Measurements from ENCODE around the gene HOXD4. TPM values are rescaled to one million over a fixed set of nuclear protein-coding genes. Genes with fewer than 3 reads are reported as not detected.

Gene HOXD4
- total RNA-seq, 4 donors from 2014 or later, result 2.2 to 25.5 (median 15.3) TPM

GRCh38 chr2:176130957-176131847 is 20.1 kb upstream of the HOXD4 start:
- TF ChIP-seq EP300 (IDR thresholded peaks at IDR 0.05; ENCODE audit: low read depth), result no peak
- TF ChIP-seq POLR2A (IDR thresholded peaks at IDR 0.05), result no peak
- TF ChIP-seq CTCF (IDR thresholded peaks at IDR 0.05), result no peak
- no peak for TF ChIP-seq POLR2AphosphoS5 (IDR thresholded peaks at IDR 0.05)
- no peaks in the 10 kb centered on the region for H3K36me3 ChIP-seq
- no peaks in the 10 kb centered on the region for H3K9me3 ChIP-seq
- no peak for DNase-seq
- 17 to 28% methylated on average over 6 to 15 of the region's 15 CpGs for WGBS, 2 donors (ENCODE audit: low coverage in 1 of 2)
- H3K27ac ChIP-seq, result peak overlapping the region; percentile 94 to 96 (median 94)
- in situ Hi-C loops (cut with MboI; ENCODE audit: low pct_ligation_motif_present in 1 of 4, low pct_unique_long_range_greater_than_20kb in 1 of 4, low sequenced_read_pairs in 3 of 4), result loop anchor here in 1 of 4 donors (25.0 kb wide), 1 partner anchor 681 kb away; no protein-coding TSS in a partner anchor
- H3K27me3 ChIP-seq, result peaks cover 65% of the 10 kb centered on the region
- H3K4me1 ChIP-seq, result peaks cover 18 to 64% (median 41%) of the 10 kb centered on the region in 4 donors
- intact Hi-C loops (cut with DNase I; ENCODE audit: low total_unique reads), result no loop called here
- peak overlapping the region; percentile 32 to 68 (median 50) for H3K4me3 ChIP-seq

- Histone ChIP-seq H3K27me3 (peaks cover 65% of the 10 kb centered on the region), H3K4me3 (peak overlapping the region in 2 of 4 donors; percentile 55 to 68), H3K9me3 (no peaks in the 10 kb centered on the region), H3K4me1 (peaks cover 18 to 64% (median 41%) of the 10 kb centered on the region in 4 donors), H3K27ac (peak overlapping the region; percentile 94 to 96 (median 94)), H3K36me3 (no peaks in the 10 kb centered on the region)
- intact Hi-C loops (cut with DNase I; ENCODE audit: low total_unique reads) (no loop called here), in situ Hi-C loops (cut with MboI; ENCODE audit: low pct_ligation_motif_present in 1 of 4, low pct_unique_long_range_greater_than_20kb in 1 of 4, low sequenced_read_pairs in 3 of 4) (loop anchor here in 1 of 4 donors (25.0 kb wide), 1 partner anchor 680 kb away; no protein-coding TSS in a partner anchor)
- 29 to 46% methylated on average over 4 of the region's 4 CpGs for WGBS, 2 donors (ENCODE audit: low coverage in 1 of 2)
- TF ChIP-seq POLR2A (IDR thresholded peaks at IDR 0.05) (no peak), CTCF (IDR thresholded peaks at IDR 0.05) (no peak), POLR2AphosphoS5 (IDR thresholded peaks at IDR 0.05) (no peak), EP300 (IDR thresholded peaks at IDR 0.05; ENCODE audit: low read depth) (no peak)
- DNase-seq, result no peak
These were observed 19.5 kb upstream of the HOXD4 start for GRCh38 chr2:176131848-176132158.

DNA sequence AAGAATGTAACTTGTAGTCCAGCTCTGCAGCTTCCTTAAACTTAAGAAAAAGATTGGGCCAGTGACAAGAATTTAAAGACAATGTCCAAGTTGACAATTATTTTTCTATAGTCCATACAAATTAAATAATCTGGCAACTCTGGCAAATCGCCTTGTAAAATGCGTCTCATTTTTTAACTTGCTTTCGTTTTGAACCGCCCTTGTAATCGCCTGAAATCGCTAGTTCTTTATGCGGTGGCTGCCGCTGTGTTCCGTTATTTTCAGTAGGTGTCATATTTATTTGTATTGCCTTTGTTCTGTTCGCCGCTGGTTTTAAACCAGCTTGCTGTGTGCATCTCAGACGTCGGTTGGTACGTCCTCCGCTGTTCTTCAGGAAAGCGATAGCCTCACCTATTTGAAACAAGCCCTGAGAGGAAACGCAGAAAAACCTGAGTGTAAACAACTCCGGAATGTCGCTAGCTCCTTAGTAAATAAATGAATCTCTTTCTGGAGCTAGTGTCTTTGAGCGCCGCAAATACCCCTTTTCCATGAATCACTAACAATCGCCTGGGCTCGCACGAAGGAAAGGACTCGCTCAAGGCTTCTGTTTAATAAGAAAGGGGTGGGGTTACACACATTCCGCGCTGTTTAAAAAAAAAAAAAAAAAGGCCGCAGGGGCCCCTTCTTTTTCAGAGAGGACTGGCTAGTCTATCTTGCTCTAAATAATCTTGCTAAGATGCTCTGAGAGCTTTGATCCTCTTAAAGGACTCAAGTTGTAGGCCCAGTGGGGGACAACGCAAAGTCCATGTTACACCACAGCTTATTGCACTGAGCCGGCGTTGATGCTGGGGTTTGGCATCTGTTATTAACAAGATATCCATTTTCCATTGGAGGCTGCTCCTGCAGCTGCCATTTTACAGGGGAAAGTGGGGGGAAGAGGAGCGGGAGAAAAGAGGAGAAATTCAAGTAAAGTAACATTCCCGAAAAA is 18.9 kb upstream of the HOXD4 start:
- Histone ChIP-seq H3K9me3 (no peaks in the 10 kb centered on the region), H3K27me3 (peaks cover 63% of the 10 kb centered on the region), H3K4me1 (peaks cover 18 to 66% (median 39%) of the 10 kb centered on the region in 4 donors), H3K36me3 (no peaks in the 10 kb centered on the region), H3K4me3 (peak overlapping the region in 3 of 4 donors; percentile 17 to 68 (median 55)), H3K27ac (peak overlapping the region; percentile 94 to 96 (median 94))
- intact Hi-C loops (cut with DNase I; ENCODE audit: low total_unique reads) (no loop called here), in situ Hi-C loops (cut with MboI; ENCODE audit: low pct_ligation_motif_present in 1 of 4, low pct_unique_long_range_greater_than_20kb in 1 of 4, low sequenced_read_pairs in 3 of 4) (loop anchor here in 1 of 4 donors (25.0 kb wide), 1 partner anchor 680 kb away; no protein-coding TSS in a partner anchor)
- 23 to 33% methylated on average over 33 of the region's 33 CpGs for WGBS, 2 donors (ENCODE audit: low coverage in 1 of 2)
- TF ChIP-seq POLR2AphosphoS5 (IDR thresholded peaks at IDR 0.05) (no peak), EP300 (IDR thresholded peaks at IDR 0.05; ENCODE audit: low read depth) (no peak), CTCF (IDR thresholded peaks at IDR 0.05) (no peak), POLR2A (IDR thresholded peaks at IDR 0.05) (no peak)
- DNase-seq, result no peak

All from transverse colon (tissue), 4 donors.